DMS114 treated with DMSO at 0.1 percent for 48 hours (cell line): ENCODE measurements around the gene ZNF568.

Experiments used
- DNase-seq: peaks from one replicate; lab custom pipeline; 2025; ENCODE audit not compliant: unreplicated experiment; lab: John Stamatoyannopoulos, UW

Gene ZNF568

DNA sequence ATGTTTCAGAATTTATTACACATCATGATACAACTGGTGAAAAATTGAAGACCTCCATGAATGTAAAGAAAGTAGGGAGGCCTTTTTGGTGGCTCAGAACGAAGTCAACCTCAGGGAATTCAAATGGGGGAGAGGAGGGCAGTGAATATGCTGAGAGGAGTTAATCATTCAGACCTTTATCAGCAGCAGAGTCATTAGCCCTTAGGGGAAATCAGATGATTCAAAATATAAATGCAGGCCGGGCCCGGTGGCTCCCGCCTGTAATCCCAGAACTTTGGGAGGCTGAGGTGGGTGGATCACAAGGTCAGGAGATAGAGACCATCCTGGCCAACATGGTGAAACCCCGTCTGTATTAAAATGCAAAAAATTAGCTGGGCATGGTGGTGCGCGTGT lies 81.7 kb downstream of the ZNF568 start:
- no peak for DNase-seq

DNA sequence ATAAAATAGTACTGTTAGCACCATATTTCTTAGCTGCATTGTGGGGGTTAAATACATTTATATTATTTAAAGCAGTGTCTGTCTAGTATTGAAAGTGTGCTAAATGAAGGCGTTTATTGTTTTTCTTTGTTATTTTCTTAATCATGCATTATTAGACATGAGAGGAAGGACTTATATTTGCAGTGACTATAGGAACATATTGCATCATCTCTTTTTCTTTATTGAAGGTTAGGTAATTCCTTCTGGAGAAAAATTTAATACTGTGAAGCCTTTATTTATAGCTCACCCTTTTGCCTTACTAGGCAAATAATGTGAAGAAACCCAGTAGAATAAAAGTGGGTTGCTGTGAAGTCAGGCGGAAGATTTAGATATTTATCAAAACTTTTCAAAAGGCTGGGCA lies 83.2 kb downstream of the ZNF568 start:
- no peak for DNase-seq

DNA sequence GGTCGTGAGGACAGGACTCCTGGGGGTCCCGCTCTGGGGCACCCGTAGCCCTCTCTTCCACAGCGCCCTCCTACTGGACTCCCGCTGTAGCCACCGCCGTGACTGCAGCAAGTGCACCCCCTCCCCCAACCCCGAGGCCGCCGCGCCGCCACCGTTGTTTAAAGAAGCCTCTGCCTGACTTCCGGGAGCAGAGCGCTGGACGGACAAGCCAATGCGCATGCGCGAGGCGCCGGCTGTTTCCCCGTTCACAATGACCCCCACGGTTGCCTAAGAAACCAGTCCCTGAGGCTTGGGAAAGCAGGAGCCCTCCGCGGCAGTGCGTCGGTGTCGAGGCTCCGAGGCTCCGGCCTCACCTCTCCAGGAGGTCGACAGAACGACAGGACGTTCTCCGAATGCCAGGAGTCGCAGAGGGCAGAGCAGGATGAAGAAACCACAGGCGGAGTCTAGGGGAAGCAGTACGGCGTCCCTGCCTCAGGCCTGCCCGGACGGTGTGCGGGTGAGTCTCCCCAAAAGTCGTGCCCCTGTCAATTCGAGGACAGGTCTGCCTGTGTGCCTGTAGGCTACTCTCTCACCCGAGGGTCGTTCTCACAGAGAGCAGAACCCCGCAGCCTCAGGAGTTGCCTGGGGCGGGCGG lies 91.6 kb downstream of the ZNF568 start:
- DNase-seq = peak; percentile 55

DNA sequence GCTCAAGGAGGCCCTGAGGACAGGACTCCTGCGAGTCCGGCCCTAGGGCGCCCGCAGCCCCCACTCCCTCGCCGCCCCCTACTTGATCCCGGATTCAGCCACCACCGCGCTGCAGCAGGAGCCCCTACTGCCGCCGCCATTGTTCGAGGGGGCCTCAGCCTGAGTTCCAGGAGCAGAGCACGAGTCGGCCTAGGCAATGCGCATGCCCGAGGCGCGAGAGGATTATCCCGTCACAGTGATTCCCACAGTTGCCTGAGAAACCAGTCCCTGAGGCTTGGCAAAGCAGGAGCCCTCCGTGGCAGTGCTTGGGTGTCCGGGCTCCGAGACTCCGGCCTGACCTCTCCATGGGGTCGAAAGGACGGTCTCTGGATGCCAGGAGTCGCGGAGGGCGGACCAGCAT lies 93.7 kb downstream of the ZNF568 start:
- DNase-seq = no peak

DNA sequence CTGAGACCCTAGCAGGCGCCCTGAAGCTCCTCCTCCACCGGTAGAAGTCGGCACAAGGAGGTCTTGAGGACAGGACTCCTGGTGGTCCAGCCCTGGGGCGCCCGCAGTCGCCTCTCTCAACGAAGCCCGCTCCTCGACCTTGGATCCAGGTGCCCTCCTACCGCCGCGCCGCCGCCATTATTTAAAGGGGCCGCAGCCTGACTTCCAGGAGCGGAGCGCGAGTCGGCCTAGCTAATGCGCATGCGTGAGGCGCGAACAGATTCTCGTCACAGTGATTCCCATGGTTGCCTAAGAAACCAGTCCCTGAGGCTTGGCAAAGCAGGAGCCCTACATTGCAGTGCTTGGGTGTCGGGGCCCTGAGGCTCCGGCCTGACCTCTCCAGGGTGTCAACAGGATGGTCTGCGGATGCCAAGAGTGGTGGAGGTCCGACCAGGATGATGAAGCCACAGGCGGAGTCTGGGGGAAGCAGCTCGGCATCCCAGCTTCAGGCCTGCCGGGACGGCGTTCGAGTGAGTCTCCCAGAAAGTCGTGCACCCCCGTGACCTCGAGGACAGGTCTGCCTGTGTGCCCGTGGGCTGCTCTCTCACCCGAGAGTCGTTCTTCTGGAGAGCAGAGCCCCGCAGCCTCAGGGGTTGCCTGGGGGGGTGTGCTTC lies 96.1 kb downstream of the ZNF568 start:
- no peak for DNase-seq

DNA sequence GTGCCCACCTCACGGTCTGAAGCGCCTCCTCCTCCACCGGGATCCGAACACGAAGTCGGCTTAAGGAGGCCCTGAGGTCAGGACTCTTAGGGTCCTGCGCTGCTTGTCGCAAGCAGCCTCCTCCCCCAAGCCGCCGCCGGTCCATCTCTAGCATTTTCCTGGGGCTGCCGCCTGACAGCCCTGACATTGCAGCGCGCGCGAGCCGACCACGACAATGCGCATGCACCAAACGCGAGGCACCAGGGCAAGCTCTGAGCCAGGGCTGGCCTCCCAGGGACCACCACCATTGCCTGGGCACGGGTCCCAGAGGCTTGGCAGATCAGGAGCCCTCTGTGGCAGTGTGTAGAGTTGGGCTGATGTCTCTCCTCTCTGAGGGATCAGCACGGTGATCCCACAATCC lies 98.3 kb downstream of the ZNF568 start:
- DNase-seq = no peak

DNA sequence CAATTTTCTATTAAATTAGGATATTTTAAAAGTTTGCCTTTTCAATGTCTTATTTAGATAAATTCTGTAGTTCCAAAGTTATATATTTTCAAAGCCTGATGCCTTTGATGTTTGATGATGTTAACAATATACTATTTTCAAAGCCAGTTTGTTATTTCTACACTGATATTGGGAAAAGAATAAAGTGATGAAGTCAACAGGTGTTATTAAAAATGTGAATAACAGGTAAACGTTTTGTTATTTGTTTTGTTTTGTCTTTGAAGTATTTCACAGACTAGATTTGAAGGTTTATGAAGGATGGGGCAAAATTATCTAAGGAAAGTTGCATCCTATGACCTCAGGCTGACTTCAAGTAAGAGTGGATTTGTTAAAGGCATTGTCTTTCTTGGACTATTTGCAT lies 129.0 kb downstream of the ZNF568 start:
- DNase-seq = no peak
